IgD-negative memory B cell (primary cell): ENCODE results near the gene GLG1. TPM values are rescaled to one million over a fixed set of nuclear protein-coding genes. Genes with fewer than 3 reads are reported as not detected.
"Not testable (repeated sequence)": the region's sequence is repeated elsewhere in the genome, so short reads cannot be mapped to it uniquely, and the experiment has no call there.

Source experiments
- H3K27ac Mint-ChIP-seq, 3 donors: one replicate each; pipeline ENCODE4 v1.8.0; 2020 to 2022; ENCODE audit warnings: mild to moderate bottlenecking in 3 of 3, mixed read lengths in 3 of 3, moderate library complexity in 1 of 3
- H3K27me3 Mint-ChIP-seq: one replicate; pipeline ENCODE4 v1.8.0; 2021; ENCODE audit warnings: mixed read lengths
- H3K36me3 Mint-ChIP-seq: one replicate; pipeline ENCODE4 v1.8.0; 2020; ENCODE audit warnings: mild to moderate bottlenecking, mixed read lengths
- H3K4me1 Mint-ChIP-seq, 3 donors: one replicate each; pipeline ENCODE4 v1.8.0; 2020 to 2022; ENCODE audit warnings: mixed read lengths in 3 of 3, mild to moderate bottlenecking in 1 of 3
- H3K4me3 Mint-ChIP-seq, 4 donors: one replicate each; pipeline ENCODE4 v1.8.0; 2020 to 2022; ENCODE audit warnings: mild to moderate bottlenecking in 4 of 4, mixed read lengths in 4 of 4, moderate library complexity in 3 of 4
- H3K9me3 Mint-ChIP-seq, 3 donors: one replicate each; pipeline ENCODE4 v1.8.0; 2020 to 2021; ENCODE audit warnings: mixed read lengths in 3 of 3, mild to moderate bottlenecking in 1 of 3
- polyA plus RNA-seq: library from polyadenylated mRNA; unstranded; fragments of 300-500 nt; fragmentation: Illumina TruSeq; gene quantifications from one replicate; pipeline ENCODE4 v1.2.3, GENCODE V29; 2021

GLG1 gene
- polyA plus RNA-seq, 1 donor from 2014 or later: 91.8 TPM

- not testable (repeated sequence) for H3K9me3 Mint-ChIP-seq, H3K27ac Mint-ChIP-seq, H3K36me3 Mint-ChIP-seq, H3K27me3 Mint-ChIP-seq, H3K4me1 Mint-ChIP-seq, H3K4me3 Mint-ChIP-seq
These were observed 200.1 kb downstream of the GLG1 start for GRCh38 chr16:74406600-74407361.

GRCh38 chr16:74404148-74404933 is 202.6 kb downstream of the GLG1 start:
- not testable (repeated sequence) for H3K27ac Mint-ChIP-seq, H3K4me1 Mint-ChIP-seq, H3K9me3 Mint-ChIP-seq, H3K27me3 Mint-ChIP-seq, H3K4me3 Mint-ChIP-seq, H3K36me3 Mint-ChIP-seq

- H3K9me3 Mint-ChIP-seq, H3K27ac Mint-ChIP-seq, H3K4me3 Mint-ChIP-seq, H3K36me3 Mint-ChIP-seq, H3K4me1 Mint-ChIP-seq, H3K27me3 Mint-ChIP-seq: not testable (repeated sequence)
These were observed 206.7 kb downstream of the GLG1 start for GRCh38 chr16:74400238-74400637.

- H3K27ac Mint-ChIP-seq, H3K4me3 Mint-ChIP-seq, H3K36me3 Mint-ChIP-seq, H3K4me1 Mint-ChIP-seq, H3K9me3 Mint-ChIP-seq, H3K27me3 Mint-ChIP-seq: not testable (repeated sequence)
These were observed 208.6 kb downstream of the GLG1 start for GRCh38 chr16:74398212-74398895.

Other genes starting within 250 kb of the GLG1 start
- 1.7 TPM for gene NPIPB15, start 230.8 kb downstream of the GLG1 start, polyA plus RNA-seq
- not detected for gene CLEC18B, start 185.6 kb downstream of the GLG1 start, polyA plus RNA-seq
- gene RFWD3, start 59.8 kb upstream of the GLG1 start, polyA plus RNA-seq: 30.1 TPM
- 14.3 TPM for gene MLKL, start 93.7 kb upstream of the GLG1 start, polyA plus RNA-seq
- gene FA2H, start 167.7 kb upstream of the GLG1 start, polyA plus RNA-seq: 4.0 TPM